ENCODE measurements around the gene HEPHL1.

Gene HEPHL1

GRCh38 chr11:94090401-94090800, 69.2 kb downstream of the HEPHL1 start:
- H3K27me3 ChIP-seq (ENCODE audit: insufficient read depth, poor library complexity, severe bottlenecking): no peaks in the 10 kb centered on the region
- TF ChIP-seq GABPA (IDR thresholded peaks at IDR 0.05; ENCODE audit: low read depth) (no peak), REST (IDR thresholded peaks at IDR 0.05; ENCODE audit: insufficient replicate concordance, low read depth) (no peak), POLR2AphosphoS5 (IDR thresholded peaks at IDR 0.05; ENCODE audit: low read depth) (no peak), SPI1 (IDR thresholded peaks at IDR 0.05; ENCODE audit: borderline replicate concordance, low read depth) (no peak)
- TF ChIP-seq, protein P1, sequence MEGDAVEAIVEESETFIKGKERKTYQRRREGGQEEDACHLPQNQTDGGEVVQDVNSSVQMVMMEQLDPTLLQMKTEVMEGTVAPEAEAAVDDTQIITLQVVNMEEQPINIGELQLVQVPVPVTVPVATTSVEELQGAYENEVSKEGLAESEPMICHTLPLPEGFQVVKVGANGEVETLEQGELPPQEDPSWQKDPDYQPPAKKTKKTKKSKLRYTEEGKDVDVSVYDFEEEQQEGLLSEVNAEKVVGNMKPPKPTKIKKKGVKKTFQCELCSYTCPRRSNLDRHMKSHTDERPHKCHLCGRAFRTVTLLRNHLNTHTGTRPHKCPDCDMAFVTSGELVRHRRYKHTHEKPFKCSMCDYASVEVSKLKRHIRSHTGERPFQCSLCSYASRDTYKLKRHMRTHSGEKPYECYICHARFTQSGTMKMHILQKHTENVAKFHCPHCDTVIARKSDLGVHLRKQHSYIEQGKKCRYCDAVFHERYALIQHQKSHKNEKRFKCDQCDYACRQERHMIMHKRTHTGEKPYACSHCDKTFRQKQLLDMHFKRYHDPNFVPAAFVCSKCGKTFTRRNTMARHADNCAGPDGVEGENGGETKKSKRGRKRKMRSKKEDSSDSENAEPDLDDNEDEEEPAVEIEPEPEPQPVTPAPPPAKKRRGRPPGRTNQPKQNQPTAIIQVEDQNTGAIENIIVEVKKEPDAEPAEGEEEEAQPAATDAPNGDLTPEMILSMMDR (IDR thresholded peaks at IDR 0.05; ENCODE audit: insufficient read depth, low read length): no peak
- no peak for DNase-seq (ENCODE audit: low read depth in 1 of 2, low spot score in 1 of 2)
- no peak overlapping the region for H3K4me3 ChIP-seq (replicated peaks; ENCODE audit: insufficient read depth, low read length)
- no peak overlapping the region for H3K27ac ChIP-seq (replicated peaks)

- Histone ChIP-seq H3K27ac (replicated peaks) (no peak overlapping the region), H3K27me3 (ENCODE audit: insufficient read depth, poor library complexity, severe bottlenecking) (no peaks in the 10 kb centered on the region), H3K4me3 (replicated peaks; ENCODE audit: insufficient read depth, low read length) (no peak overlapping the region)
- no peak for DNase-seq (ENCODE audit: low read depth in 1 of 2, low spot score in 1 of 2)
- TF ChIP-seq POLR2AphosphoS5 (IDR thresholded peaks at IDR 0.05; ENCODE audit: low read depth): no peak
Observed at GRCh38 chr11:94091091-94091490, 69.9 kb downstream of the HEPHL1 start.

- no peak overlapping the region for H3K27ac ChIP-seq (replicated peaks)
- no peaks in the 10 kb centered on the region for H3K27me3 ChIP-seq (ENCODE audit: insufficient read depth, poor library complexity, severe bottlenecking)
- TF ChIP-seq, protein P1 (IDR thresholded peaks at IDR 0.05; ENCODE audit: insufficient read depth, low read length): no peak
- TF ChIP-seq POLR2AphosphoS5 (IDR thresholded peaks at IDR 0.05; ENCODE audit: low read depth) (no peak), SPI1 (IDR thresholded peaks at IDR 0.05; ENCODE audit: borderline replicate concordance, low read depth) (no peak), GABPA (IDR thresholded peaks at IDR 0.05; ENCODE audit: low read depth) (no peak), REST (IDR thresholded peaks at IDR 0.05; ENCODE audit: insufficient replicate concordance, low read depth) (no peak)
- no peak overlapping the region for H3K4me3 ChIP-seq (replicated peaks; ENCODE audit: insufficient read depth, low read length)
- no peak for DNase-seq (ENCODE audit: low read depth in 1 of 2, low spot score in 1 of 2)
Observed at GRCh38 chr11:94100253-94100652, 79.1 kb downstream of the HEPHL1 start.

GRCh38 chr11:94103471-94103870, 82.3 kb downstream of the HEPHL1 start:
- TF ChIP-seq, protein P1 (IDR thresholded peaks at IDR 0.05; ENCODE audit: insufficient read depth, low read length): no peak
- TF ChIP-seq POLR2AphosphoS5 (IDR thresholded peaks at IDR 0.05; ENCODE audit: low read depth): no peak
- TF ChIP-seq SPI1 (IDR thresholded peaks at IDR 0.05; ENCODE audit: borderline replicate concordance, low read depth): no peak
- TF ChIP-seq REST (IDR thresholded peaks at IDR 0.05; ENCODE audit: insufficient replicate concordance, low read depth): no peak
- TF ChIP-seq GABPA (IDR thresholded peaks at IDR 0.05; ENCODE audit: low read depth): no peak
- no peaks in the 10 kb centered on the region for H3K27me3 ChIP-seq (ENCODE audit: insufficient read depth, poor library complexity, severe bottlenecking)
- no peak overlapping the region for H3K4me3 ChIP-seq (replicated peaks; ENCODE audit: insufficient read depth, low read length)
- DNase-seq (ENCODE audit: low read depth in 1 of 2, low spot score in 1 of 2): no peak
- no peak overlapping the region for H3K27ac ChIP-seq (replicated peaks)
